HCT116 (cell line): Measurements from ENCODE around the gene HEG1. TPM values are rescaled to one million over a fixed set of nuclear protein-coding genes. Genes with fewer than 3 reads are reported as not detected.

Experiments used
- ATAC-seq: fragments of 200-7000 bp; cut with Tn5 transposase; 2 replicates; pipeline ENCODE4 v1.9.1; 2020; ENCODE audit warnings: mild to moderate bottlenecking, moderate library complexity
- BruUV-seq: library from RNA; stranded (reverse); fragments of 400-500 nt; replicated peaks from 2 replicates; lab custom pipeline; 2021; lab: Mats Ljungman, UMichigan
- CTCF ChIA-PET: fragments of 300-600 bp; sonication (Branson Sonifier 250); formaldehyde crosslinking; loops from one replicate; lab custom pipeline; 2021; ENCODE audit warnings: antibody characterized with exemption; lab: Charles Lee
- POLR2A ChIA-PET: fragments of 300-600, 350-600 bp; sonication (Branson Sonifier 250); formaldehyde crosslinking; loops from one replicate; lab custom pipeline; 2021; ENCODE audit warnings: antibody characterized with exemption; lab: Charles Lee
- RAD21 ChIA-PET, 2 experiments: fragments of 300-600 bp; sonication (Branson Sonifier 250); formaldehyde crosslinking; loops; one replicate each; lab custom pipeline; 2023; ENCODE audit warnings: low total read pairs in 2 of 2; ENCODE audit not compliant: uncharacterized antibody in 2 of 2, unreplicated experiment in 2 of 2, low non-redundant PET in 1 of 2; lab: Charles Lee
- DNase-seq: peaks from one replicate; pipeline ENCODE4 v3.0.0-alpha.2; 2010; ENCODE audit warnings: low read depth, low spot score
- H2AFZ ChIP-seq: fragments of 200-600 bp; shearing (Covaris generic), sonication (generic); 2 replicates; pipeline ENCODE4 v1.6.1; 2017; ENCODE audit warnings: low read depth, mixed run types, mixed read lengths, antibody characterized with exemption, low read length; ENCODE audit not compliant: poor library complexity, severe bottlenecking
- H3K27ac ChIP-seq: 2 replicates; pipeline ENCODE4 v1.5.1; 2012; ENCODE audit warnings: low read depth, low read length
- H3K27me3 ChIP-seq: fragments of 200-600 bp; sonication (generic); 2 replicates; pipeline ENCODE4 v1.6.1; 2016; ENCODE audit warnings: mixed run types, low read length, mixed read lengths; ENCODE audit not compliant: insufficient read depth
- H3K36me3 ChIP-seq, 2 experiments: fragments of 200-500 bp in 1 of 2; fragments of 200-600 bp in 1 of 2; sonication (Bioruptor generic) in 1 of 2; sonication (generic) in 1 of 2; 2 replicates each; pipeline versions ENCODE4 v1.5.1 to v1.6.1; 2014 to 2016; ENCODE audit warnings: low read length in 2 of 2, inconsistent platforms in 1 of 2, mixed read lengths in 1 of 2, mixed run types in 1 of 2; ENCODE audit not compliant: insufficient read depth in 2 of 2, control insufficient read depth in 1 of 2
- H3K4me1 ChIP-seq, 2 experiments: fragments of 200-600 bp in 1 of 2; sonication (generic) in 1 of 2; 2 replicates each; pipeline versions ENCODE4 v1.5.1 to v1.6.1; 2012 to 2017; ENCODE audit warnings: low read length in 2 of 2, inconsistent platforms in 1 of 2, mild to moderate bottlenecking in 1 of 2, mixed read lengths in 1 of 2, mixed run types in 1 of 2, moderate library complexity in 1 of 2; ENCODE audit not compliant: insufficient read depth in 2 of 2, control insufficient read depth in 1 of 2
- H3K4me2 ChIP-seq: fragments of 200-600 bp; sonication (generic); 2 replicates; pipeline ENCODE4 v1.6.1; 2017; ENCODE audit warnings: mixed run types, low read length, mixed read lengths
- H3K4me3 ChIP-seq, 2 experiments: fragments of 200-600 bp in 1 of 2; sonication (generic) in 1 of 2; replicated peaks in 1 of 2; 2 replicates each; pipeline ENCODE4 v1.5.1; 2011 to 2016; ENCODE audit warnings: low read length in 2 of 2, control low read depth in 1 of 2, low read depth in 1 of 2, mild to moderate bottlenecking in 1 of 2, mixed read lengths in 1 of 2, mixed run types in 1 of 2
- H3K79me2 ChIP-seq: fragments of 200-600 bp; sonication (generic); 2 replicates; pipeline ENCODE4 v1.6.1; 2017; ENCODE audit warnings: mild to moderate bottlenecking, mixed run types, low read length, moderate library complexity, mixed read lengths; ENCODE audit not compliant: insufficient read depth
- H3K9ac ChIP-seq: fragments of 200-600 bp; sonication (generic); 2 replicates; pipeline ENCODE4 v1.6.1; 2016; ENCODE audit warnings: low read length, mixed read lengths
- H3K9me2 ChIP-seq: fragments of 200-600 bp; sonication (generic), shearing (Covaris generic); 2 replicates; pipeline ENCODE4 v1.6.1; 2017; ENCODE audit warnings: mixed run types, mild to moderate bottlenecking, moderate library complexity; ENCODE audit not compliant: insufficient read depth
- H3K9me3 ChIP-seq, 2 experiments: fragments of 200-500 bp in 1 of 2; fragments of 200-600 bp in 1 of 2; sonication (Bioruptor generic) in 1 of 2; sonication (generic) in 1 of 2; 2 replicates each; pipeline ENCODE4 v1.6.1; 2014 to 2017; ENCODE audit warnings: low read length in 2 of 2, mixed read lengths in 2 of 2, inconsistent platforms in 1 of 2, low read depth in 1 of 2, mild to moderate bottlenecking in 1 of 2, mixed run types in 1 of 2, moderate library complexity in 1 of 2; ENCODE audit not compliant: control insufficient read depth in 1 of 2, insufficient read depth in 1 of 2
- H4K20me1 ChIP-seq: fragments of 200-600 bp; sonication (generic), shearing (Covaris generic); 2 replicates; pipeline ENCODE4 v1.6.1; 2017; ENCODE audit warnings: mixed run types, mild to moderate bottlenecking, moderate library complexity; ENCODE audit not compliant: insufficient read depth
- ATF3 ChIP-seq: IDR thresholded peaks from 2 replicates; pipeline ENCODE4 v1.6.1; 2012
- CEBPB ChIP-seq: IDR thresholded peaks from 2 replicates; pipeline ENCODE4 v1.6.1; 2012; ENCODE audit warnings: low read depth
- CTCF ChIP-seq, 3 experiments: fragments of 200-600 bp in 1 of 3; sonication (generic) in 1 of 3; IDR thresholded peaks in 2 of 3; conservative IDR thresholded peaks in 1 of 3; 2 replicates each; pipeline ENCODE4 v1.5.1; 2012 to 2017; ENCODE audit warnings: low read depth in 2 of 3, low read length in 2 of 3, antibody characterized with exemption in 1 of 3, borderline replicate concordance in 1 of 3, control low read depth in 1 of 3, mild to moderate bottlenecking in 1 of 3, mixed read lengths in 1 of 3, mixed run types in 1 of 3, moderate library complexity in 1 of 3; ENCODE audit not compliant: insufficient read depth in 1 of 3
- EZH2 ChIP-seq: fragments of 200-600 bp; sonication (generic); IDR thresholded peaks from 2 replicates; pipeline ENCODE4 v1.6.1; 2017; ENCODE audit warnings: antibody characterized with exemption, mixed run types
- EZH2phosphoT487 ChIP-seq: fragments of 200-600 bp; IDR thresholded peaks from 2 replicates; pipeline ENCODE4 v1.6.1; 2018; ENCODE audit warnings: antibody characterized with exemption, borderline replicate concordance
- MAX ChIP-seq: IDR thresholded peaks from 2 replicates; pipeline ENCODE4 v1.6.1; 2012
- POLR2AphosphoS5 ChIP-seq: IDR thresholded peaks from 2 replicates; pipeline ENCODE4 v1.6.1; 2011; ENCODE audit warnings: mild to moderate bottlenecking, low read depth, low read length, moderate library complexity
- REST ChIP-seq: IDR thresholded peaks from 2 replicates; pipeline ENCODE4 v1.6.1; 2012; ENCODE audit warnings: low read depth
- SIN3A ChIP-seq: IDR thresholded peaks from 2 replicates; pipeline ENCODE4 v1.6.1; 2012; ENCODE audit warnings: low read depth
- ZBTB33 ChIP-seq: IDR thresholded peaks from 2 replicates; pipeline ENCODE4 v1.6.1; 2011; ENCODE audit warnings: mild to moderate bottlenecking, low read length, moderate library complexity; ENCODE audit not compliant: insufficient replicate concordance; ENCODE audit errors: extremely low read depth
- ZFX ChIP-seq: fragments of 450-650 bp; IDR thresholded peaks from 2 replicates; pipeline ENCODE4 v1.6.1; 2017
- ZNF274 ChIP-seq: fragments of 200-500 bp; sonication (Bioruptor generic); IDR thresholded peaks from 2 replicates; pipeline ENCODE4 v1.6.1; 2014; ENCODE audit warnings: mild to moderate bottlenecking, low read depth, low read length, inconsistent platforms
- intact Hi-C: fragments of 100-400 bp; cut with micrococcal nuclease; formaldehyde crosslinking; loops from 2 replicates; pipeline ENCODE4 v1.10.0; 2022
- total RNA-seq: library from RNA; stranded (reverse); gene quantifications from one replicate; pipeline ENCODE4 v1.2.1, GENCODE V29; 2021; ENCODE audit not compliant: unreplicated experiment

The HEG1 gene
- total RNA-seq, 1 experiment from 2014 or later = 2.6 TPM

DNA sequence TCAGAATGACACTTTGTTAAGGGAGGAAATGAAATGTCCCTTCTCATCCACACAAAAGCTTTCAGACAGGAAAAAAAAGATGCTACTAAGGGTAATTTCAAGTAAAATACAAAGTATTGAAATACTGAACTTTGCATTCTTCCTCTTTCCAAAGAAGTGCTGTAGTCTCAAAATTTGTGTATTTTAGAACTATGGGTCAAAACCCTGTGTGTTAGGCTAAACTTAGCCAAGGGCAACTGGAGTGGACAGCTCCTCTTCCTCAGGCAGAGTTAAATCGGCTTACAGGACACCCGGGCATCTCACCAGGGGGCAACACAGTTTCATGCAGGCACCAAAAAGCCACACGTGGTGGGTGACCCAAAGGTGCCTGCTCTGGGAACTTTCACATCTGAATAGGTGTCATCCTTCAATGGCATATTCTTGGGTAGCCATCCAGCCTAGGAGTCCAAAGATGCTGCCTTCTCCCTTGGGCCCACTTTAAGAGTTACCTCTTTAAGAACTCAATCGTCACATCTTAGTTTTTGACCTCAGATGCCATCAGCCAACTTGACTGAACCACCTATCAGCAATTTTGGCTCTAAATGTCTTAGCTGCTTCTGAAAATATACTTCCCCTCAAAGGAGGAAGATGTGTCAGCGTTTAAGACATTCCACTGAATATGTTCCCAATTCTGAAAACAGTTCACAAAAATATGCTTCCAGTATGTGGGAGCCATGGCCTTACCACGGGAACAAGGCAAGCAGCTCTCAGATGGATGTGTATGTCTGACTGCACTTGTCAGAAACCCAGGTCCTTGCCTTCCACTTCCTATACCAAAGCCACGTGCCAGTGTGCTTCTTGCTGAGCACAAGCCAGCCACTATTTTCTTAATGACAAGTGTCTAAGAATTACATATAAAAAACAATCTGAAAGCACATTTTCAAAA, 89.0 kb downstream of the HEG1 start:
- POLR2A ChIA-PET = no interaction called here
- RAD21 ChIA-PET = no interaction called here
- H3K9me2 ChIP-seq = no peaks in the 10 kb centered on the region
- no peaks in the 10 kb centered on the region for H4K20me1 ChIP-seq
- no peak for TF ChIP-seq MAX
- no peak for TF ChIP-seq EZH2phosphoT487
- TF ChIP-seq REST = no peak
- TF ChIP-seq CTCF (IDR thresholded peaks at IDR 0.05 in 2 of 3, conservative IDR thresholded peaks at IDR 0.05 in 1 of 3; ENCODE audit: borderline replicate concordance in 1 of 3, insufficient read depth in 1 of 3, low read depth in 2 of 3, low read length in 2 of 3) = no peak
- no peak for TF ChIP-seq ZNF274
- no peak for TF ChIP-seq CEBPB
- TF ChIP-seq ZFX = no peak
- no peak for TF ChIP-seq ATF3
- no peak for TF ChIP-seq SIN3A
- TF ChIP-seq EZH2 = no peak
- TF ChIP-seq POLR2AphosphoS5 = no peak
- TF ChIP-seq ZBTB33 = no peak
- no peak overlapping the region for H2AFZ ChIP-seq
- no peaks in the 10 kb centered on the region for H3K79me2 ChIP-seq
- BruUV-seq = no TSS peak
- H3K27me3 ChIP-seq = no peaks in the 10 kb centered on the region
- intact Hi-C loops = no loop called here
- no peak overlapping the region for H3K4me3 ChIP-seq
- no peak for ATAC-seq
- H3K9ac ChIP-seq = no peak overlapping the region
- H3K4me1 ChIP-seq = no peaks in the 10 kb centered on the region
- H3K4me2 ChIP-seq = no peak overlapping the region
- CTCF ChIA-PET = no interaction called here
- H3K9me3 ChIP-seq = no peaks in the 10 kb centered on the region
- H3K36me3 ChIP-seq = no peaks in the 10 kb centered on the region
- H3K27ac ChIP-seq = no peak overlapping the region
- DNase-seq = no peak
